HG03135 (cell line): ENCODE measurements around the gene RSF1.

ENCODE experiments used
- ATAC-seq: cut with Tn5 transposase; IDR thresholded peaks from one replicate; pipeline ENCODE4 v1.9.1; 2021; ENCODE audit warnings: mild to moderate bottlenecking, moderate library complexity; ENCODE audit not compliant: unreplicated experiment

RSF1 gene

GRCh38 chr11:77695417-77695816, 125.1 kb downstream of the RSF1 start:
- no peak for ATAC-seq

DNA sequence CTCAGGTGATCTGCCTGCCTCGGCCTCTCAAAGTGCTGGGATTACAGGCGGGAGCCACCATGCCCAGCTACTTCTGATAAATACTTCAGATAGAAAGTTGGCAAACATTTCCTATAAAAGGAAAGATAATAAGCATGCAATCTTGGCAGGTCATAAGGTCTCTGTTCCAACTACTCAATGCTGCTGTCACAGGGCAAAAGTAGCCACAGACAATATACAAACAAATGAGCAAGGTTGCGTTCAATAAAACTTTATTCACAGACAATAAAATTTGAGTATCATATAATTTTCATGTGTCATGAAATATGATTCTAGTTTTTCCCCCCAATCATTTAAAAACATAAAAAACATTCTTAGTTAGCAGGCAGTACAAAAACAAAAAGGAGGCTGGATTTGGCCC, 129.9 kb downstream of the RSF1 start:
- no peak for ATAC-seq

GRCh38 chr11:77687088-77687487, 133.4 kb downstream of the RSF1 start:
- ATAC-seq: no peak

GRCh38 chr11:77677138-77677537, 143.4 kb downstream of the RSF1 start:
- no peak for ATAC-seq

GRCh38 chr11:77672264-77672663, 148.3 kb downstream of the RSF1 start:
- ATAC-seq: no peak

DNA sequence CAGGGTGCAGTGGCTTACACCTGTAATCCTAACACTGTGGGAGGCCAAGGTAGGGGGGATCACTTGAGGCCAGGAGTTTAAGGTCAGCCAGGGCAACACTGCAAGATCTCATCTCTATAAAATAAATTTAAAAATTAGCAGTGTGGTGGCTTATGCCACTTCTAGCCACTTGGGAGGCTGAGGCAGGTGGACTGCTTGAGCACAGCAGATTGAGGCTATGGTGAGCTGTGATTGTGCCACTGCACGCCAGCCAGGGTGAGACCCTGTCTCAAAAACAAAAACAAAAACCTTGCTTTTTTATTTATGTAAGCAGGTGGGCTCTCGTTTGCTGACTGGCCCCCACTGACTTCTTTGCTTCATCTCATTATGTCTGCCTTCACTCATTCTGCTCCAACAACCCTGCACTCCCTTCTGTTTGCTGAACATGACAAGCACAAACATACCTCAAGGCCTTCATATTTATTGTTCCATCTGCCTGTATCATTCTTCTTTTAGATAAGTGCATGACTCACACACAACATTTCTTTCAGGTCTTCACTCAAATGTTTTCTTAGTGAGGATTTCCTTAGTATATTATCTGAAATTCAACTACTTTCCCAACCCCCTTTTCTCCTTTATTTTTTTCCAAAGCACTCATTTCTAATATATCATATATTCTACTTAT, 150.5 kb downstream of the RSF1 start:
- ATAC-seq: no peak

DNA sequence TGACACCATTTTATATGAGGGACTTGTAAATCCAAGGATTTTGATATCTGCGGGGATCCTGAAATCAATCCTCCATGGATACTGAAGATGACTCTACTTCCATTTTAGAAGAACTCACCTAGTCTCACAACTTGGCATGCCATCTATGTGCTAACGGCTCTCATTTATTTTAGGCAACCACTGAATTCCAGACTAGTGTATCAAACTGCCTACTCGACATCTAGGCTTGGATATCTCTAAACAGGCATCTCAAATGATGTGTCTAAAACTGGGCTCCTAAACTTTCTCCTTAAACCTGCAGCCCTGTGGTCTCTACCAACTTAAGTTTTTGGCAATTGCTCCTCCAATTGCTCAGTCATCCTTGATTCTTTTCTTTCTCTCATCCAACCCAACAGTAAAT, 151.8 kb downstream of the RSF1 start:
- no peak for ATAC-seq

DNA sequence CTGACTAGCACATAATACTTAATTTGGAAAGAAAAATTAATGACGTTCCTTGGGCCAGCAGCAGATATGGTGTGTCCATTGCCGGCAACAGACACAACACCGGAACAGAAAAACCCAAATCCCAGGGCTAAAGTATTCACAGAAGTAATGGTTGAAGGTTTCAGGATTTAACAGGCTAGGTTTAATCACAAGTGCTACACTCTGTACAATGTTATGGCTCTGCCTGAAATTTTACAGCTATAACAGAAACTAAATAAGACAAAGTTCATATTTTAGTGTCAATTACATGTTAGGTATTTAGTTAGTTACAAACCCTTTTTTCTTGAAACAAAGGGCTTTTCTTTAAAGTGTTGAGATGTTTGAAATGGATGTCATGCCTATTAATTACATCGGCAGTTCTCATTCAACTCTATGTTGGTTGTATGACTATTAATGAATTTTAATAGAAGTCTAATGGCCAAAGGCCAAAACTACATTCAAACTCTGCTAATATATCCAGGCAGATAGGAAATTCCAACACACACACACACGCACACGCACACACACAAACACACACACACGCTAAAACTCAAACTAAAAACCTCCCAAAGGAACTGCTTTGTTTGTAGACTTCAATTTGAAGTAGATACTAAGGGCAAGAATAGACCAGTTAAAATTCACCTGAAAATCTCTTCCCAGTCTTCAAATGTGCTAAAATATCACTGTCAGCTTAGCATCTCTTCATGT, 155.1 kb downstream of the RSF1 start:
- no peak for ATAC-seq

DNA sequence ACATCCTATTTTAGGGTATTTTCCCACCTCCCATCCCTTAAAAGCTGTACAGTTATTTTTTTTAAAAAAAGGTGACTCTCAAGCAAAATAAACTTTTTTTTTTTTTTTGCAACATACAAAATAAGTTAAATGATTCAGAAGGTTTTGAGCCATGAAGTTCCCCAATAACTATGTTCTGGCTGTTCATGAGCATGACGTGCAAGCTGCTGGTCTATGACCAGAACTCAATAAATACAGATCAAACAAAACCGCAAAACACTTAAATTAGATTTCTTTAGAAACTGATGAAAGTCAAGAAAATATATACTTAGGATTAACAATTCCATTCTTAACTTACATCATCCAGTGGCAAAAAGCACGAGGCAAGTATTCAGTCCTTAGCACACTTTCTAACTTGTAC, 158.9 kb downstream of the RSF1 start:
- ATAC-seq: no peak

GRCh38 chr11:77660947-77661346, 159.6 kb downstream of the RSF1 start:
- no peak for ATAC-seq

DNA sequence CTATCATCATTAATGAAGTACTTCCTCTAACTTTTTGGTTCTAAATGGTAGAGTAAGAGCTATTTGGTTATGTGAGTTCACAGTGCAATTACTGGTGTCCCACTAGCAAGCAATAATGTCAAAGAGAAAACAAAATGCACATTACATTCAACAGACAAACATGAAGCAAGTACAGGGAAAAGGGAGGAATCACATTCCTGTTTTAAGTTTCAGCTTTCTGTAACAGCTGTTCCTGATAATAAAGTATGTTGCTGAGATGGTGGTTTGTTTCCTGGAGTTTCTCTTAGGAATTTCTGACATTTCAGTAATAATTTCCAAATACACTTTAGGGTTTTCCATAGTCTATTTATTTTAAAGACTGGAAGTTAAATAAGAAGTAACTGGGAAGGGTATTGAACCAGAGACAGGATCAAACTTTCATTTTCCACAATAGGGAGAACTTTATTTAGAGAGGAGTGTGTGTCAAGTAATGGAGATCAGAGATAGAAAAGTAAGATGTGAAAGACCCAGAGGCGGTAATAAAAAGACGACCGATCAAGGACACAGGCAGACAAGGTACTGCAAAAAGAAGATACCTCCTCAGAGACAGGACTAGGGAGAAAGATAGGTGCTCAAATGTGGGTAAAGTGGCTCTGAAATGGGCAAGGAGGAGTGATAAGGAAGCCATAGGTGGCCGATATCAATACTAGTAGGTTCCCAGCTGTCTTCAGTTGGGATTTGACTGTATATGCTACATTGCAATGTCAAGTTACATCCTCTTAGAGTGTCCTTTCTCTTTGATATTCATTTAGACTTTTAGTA, 162.1 kb downstream of the RSF1 start:
- no peak for ATAC-seq

DNA sequence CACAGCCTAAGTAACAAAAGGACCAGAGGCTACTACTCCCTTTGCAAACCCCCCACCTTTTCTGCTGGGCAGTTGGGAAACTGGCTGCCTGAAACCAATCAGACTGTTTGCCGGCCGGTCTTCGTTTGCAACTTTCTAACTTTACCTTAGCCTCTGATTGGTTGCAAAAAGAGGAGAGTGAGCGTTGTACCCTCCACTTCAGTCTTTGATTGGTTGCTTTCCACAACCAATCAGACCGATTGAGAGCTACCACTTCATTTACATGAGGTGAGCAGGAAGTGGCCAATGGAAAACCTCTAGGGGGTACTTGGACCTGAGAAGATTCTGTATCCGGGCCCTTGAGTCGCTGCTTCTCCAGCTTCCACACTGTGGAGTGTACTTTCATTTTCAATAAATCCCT, 164.2 kb downstream of the RSF1 start:
- ATAC-seq: no peak

GRCh38 chr11:77654770-77655434, 165.6 kb downstream of the RSF1 start:
- no peak for ATAC-seq

- ATAC-seq: no peak
These were observed 170.4 kb downstream of the RSF1 start for GRCh38 chr11:77650123-77650522.

DNA sequence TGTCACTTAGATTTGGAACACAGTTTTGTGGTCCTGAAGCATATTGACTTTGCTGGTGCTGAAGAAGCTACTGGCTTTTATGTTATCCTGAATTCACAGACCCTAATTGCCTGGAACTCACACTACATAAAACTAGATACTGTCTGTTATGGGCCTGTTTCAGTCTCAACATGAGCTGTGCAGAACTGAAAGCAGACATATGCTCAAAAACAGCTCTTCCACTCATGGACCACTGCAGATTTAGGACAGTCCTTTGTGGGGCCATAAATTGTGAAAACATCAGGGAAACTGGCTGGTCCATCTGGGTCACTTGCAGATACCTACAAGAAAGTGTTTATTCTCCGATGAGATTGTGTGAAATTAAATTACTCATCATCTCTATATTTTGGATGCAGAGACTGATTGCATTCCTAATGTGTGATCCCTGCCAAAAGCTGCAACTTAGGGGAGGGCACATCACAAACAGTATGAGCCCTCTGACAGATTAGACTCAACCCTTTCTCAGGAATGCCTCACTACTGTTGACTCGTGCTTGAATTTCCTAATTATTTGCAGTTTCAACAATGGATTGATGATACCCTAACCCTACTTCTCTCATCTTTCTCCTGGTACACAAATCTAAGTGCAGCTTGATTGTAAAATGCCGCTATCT, 172.7 kb downstream of the RSF1 start:
- ATAC-seq: no peak

- ATAC-seq: no peak
These were observed 175.6 kb downstream of the RSF1 start for GRCh38 chr11:77644887-77645286.

GRCh38 chr11:77642228-77642627, 178.3 kb downstream of the RSF1 start:
- no peak for ATAC-seq

DNA sequence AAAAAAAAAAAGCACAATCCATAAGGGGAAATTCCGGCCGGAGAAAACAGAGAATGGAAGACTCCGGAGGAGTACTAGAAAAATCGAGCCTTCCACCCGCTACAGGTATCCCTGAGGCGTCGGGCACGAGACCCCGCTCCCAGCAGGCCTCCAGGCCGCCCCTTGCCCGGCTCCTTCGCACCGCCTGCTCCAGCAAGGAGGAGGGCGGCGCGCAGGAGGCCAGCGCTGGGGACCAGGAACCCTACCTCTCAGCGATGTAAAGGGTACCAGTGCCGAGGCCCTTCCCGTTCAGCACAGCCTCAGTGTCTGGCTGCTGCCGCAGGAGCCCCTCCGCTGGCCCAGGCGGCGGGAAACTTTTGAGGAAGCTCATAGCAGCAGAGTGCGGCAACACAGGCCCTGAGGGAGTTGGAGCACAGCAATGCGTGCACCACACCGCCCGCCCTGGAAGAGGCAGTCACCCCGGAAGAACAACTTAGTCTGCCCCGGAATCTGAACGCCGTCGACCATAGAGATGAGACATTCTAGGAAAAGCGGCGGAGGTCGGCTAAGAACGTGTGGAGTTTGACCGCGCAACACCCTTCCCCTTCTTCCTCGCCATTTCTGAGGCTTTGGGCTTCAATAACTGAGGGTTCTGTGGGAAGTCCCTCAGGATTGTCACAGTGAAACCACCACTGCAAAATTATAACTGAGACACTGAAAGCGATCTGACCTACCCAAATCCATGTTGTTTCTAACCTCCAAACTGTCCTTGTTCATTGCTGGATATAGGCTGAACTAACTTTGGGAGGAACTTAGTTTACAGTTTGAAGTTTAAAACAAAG, 183.0 kb downstream of the RSF1 start, which contains the start of gene CLNS1A:
Gene CLNS1A (minus strand): TSS at position 450 of the 821 bp plus-strand sequence. CDS start 80 bp downstream, at position 370.
- peak; percentile 95 for ATAC-seq

- no peak for ATAC-seq
These were observed 183.7 kb downstream of the RSF1 start for GRCh38 chr11:77636731-77637344.
